ENCODE data around the gene RARA.

The RARA gene

DNA sequence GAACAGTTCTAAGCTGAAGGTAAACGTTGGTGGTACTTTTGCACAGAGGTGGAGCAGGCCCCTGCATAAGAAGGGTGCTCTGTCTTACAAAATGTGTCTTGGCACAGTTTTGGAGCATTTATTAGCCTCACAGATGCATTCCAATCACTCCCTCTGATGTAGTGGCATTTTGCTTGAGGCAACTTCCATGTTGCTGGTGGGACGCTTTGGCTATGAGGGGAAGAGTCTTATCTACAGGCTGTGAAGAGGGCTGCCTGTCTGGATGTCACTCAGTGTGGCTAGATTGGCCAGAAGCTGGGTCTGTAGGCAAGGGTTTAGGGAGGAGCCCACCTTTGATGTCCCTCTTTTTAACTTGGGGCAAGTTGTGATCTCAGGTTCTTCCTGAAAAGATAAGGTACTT lies 2.6 kb upstream of the RARA start:
- no peak for FAIRE-seq
- DNase-seq (ENCODE audit: insufficient read length, low spot score): no peak
- no peak for TF ChIP-seq POLR2A (IDR thresholded peaks at IDR 0.05; ENCODE audit: low read depth, low read length)

DNA sequence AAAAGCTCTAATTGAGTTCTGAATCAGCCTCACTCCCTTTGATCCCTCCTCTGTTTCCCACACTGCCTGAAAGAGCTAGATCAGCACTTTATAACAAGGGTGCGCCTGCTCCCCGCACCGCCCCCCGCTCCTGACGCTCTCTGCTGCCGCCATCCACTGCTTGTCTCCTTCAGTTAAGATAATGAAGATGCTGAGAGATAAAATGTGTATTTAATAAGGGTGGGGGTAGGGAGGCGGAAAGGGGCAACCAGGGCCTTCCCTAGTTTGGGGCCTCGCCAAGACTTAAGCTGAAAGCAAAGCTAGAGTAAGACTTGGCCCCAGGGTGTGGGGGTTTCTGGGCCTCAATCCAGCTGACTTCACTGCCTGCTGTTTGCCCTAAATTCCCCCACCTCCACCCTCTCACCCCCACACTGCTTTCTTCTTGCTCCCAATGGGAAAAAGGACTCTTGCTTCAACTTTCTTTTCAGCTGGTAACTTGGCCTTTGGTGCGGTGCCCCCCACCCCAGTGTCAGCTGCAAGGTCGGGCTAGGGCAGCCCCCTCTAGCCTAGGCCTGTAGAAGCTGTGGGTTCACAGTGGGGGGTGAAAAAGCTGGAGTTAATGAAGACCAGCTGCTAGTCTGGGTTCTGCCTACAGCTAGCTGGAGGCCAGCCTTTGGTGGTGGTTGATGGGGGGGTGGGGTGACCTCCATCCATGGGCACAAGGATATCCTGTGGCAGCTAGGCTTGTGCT lies 1.8 kb upstream of the RARA start:
- FAIRE-seq: no peak
- no peak for DNase-seq (ENCODE audit: insufficient read length, low spot score)
- TF ChIP-seq POLR2A (IDR thresholded peaks at IDR 0.05; ENCODE audit: low read depth, low read length): no peak

DNA sequence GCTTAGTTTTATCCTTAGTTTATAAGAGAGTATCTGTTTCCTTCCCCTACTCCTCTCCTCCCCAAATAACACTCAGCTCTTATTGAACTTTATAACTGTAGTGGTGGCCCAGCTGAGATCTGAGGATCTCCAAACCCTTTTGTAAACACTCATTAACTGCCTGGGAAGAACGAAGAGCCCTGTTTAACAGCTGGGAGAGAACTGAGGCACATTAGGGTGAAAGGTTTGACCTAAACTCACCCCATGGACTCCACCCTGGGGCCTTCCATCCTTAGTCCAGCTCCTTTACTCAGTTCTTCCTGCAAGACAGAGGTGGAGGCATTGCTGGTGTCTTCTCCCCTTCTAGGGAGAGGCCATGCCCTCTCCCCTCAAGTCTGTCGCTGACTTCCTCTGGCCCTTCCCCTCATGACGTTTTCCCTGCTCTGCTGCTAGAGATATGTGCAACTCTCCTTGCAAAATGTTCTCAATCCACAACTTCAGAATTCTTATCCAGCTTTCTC lies 1.2 kb upstream of the RARA start:
- no peak for DNase-seq (ENCODE audit: insufficient read length, low spot score)
- FAIRE-seq: no peak
- no peak for TF ChIP-seq POLR2A (IDR thresholded peaks at IDR 0.05; ENCODE audit: low read depth, low read length)

DNA sequence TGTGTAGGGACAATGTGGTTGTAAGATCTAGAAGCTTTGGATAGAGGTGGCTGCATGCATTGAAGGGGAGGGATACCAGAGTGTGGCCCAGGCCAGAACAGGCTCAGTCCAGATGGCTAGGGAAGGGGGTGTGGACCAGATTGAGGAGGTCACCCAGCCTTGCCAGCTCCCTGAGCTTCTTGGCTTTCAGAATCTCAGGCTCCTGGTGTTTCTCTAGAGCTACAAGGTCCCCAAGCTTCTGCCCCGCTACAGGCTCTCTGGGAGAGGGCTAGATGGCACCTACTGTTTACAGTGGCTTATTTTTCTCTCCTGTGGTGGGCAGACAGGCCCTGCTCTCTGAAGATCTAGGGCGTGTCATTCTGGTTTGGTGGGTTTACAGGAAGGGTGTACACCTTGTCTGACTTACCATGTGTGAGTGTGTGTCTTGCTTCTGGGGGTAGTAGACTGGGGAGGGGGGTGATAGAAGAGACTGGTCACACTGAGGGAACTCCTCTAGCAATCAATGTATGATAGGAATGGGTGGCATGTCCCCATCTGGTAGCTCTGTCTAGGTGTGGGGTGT lies 1.1 kb downstream of the RARA start:
- FAIRE-seq (no peak), DNase-seq (ENCODE audit: insufficient read length, low spot score) (no peak)
- TF ChIP-seq POLR2A (IDR thresholded peaks at IDR 0.05; ENCODE audit: low read depth, low read length): no peak

DNA sequence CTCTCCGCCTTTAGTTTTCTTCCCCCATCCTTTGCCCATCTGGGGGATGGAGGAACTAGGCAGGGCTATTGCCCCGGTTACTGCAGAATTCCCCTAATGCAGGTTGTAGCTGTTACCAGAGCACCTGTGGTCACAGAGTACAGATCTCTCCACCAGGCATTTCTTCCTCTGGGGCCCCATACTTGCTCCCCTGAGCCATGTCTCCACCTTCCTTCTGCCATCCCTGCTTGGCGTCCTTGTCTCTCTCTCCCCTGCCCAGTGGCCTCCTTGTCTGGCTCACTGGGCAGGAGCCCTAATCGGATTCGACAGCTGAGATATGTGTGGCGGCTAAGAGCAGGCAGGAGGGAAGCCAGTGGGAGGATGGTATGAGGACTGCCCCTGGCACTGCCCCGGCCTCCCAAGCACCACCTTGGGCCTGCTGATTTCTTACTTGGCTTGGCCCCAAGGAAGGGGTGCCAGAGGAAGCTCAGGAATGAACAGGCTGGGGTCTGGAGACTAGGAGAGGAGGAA lies 2.0 kb downstream of the RARA start:
- no peak for FAIRE-seq

DNA sequence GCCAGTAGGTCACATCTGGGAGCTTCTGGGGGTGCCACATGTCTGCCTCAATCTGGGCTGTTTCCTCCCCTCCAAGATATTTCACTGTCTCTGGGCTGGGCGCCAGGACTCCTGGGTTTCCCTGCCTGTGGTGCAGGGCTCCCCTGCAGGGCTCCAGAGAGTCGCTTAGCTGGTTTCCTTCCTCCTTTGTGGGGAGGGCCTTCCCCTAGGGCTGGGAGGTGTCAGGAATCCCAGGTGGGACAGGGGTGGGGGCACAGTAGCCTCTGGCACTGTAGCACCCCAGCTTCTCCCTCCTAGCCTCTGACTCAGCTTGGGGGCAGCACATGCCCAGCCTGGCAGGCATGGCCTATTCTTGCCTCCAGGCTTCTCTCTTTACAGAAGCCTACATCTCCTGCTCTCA lies 2.6 kb downstream of the RARA start:
- no peak for DNase-seq (ENCODE audit: insufficient read length, low spot score)
- TF ChIP-seq POLR2A (IDR thresholded peaks at IDR 0.05; ENCODE audit: low read depth, low read length): no peak
- FAIRE-seq: no peak

More for the DNA sequence above, 2.0 kb downstream of the RARA start:
- DNase-seq (ENCODE audit: insufficient read length, low spot score): no peak
- no peak for TF ChIP-seq POLR2A (IDR thresholded peaks at IDR 0.05; ENCODE audit: low read depth, low read length)

DNA sequence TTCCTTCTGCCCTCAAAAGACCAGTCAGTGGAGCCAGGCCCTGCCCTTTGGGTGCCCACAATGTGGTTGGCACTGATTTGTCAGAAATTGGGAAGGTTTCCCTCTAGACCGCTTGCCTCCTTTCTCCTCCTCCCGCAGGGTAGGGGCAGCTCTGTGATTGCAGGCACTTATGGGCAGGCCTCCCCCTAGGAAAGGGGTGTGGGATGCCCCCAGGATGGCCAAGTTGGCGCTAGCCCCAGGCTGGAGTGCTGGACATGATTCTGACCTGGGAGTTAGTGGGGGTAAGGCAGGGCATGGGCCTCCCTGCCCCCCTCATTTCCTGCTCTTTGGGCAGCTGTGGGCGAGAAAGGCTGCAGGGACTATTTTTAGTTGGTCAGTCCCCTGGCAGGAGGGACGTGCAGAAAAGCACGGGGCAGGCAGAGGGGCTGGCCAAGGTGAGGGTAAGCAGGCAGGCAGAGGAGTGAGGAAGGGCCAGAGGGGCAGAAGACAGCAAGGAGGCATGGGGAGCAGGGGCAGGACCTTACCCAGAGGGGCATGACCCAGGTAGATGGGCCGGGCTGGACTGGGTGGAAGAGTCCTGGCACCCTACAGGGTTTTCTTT lies 3.3 kb downstream of the RARA start:
- no peak for FAIRE-seq
- TF ChIP-seq POLR2A (IDR thresholded peaks at IDR 0.05; ENCODE audit: low read depth, low read length): peak; percentile 12; the same call in 1 of the 2 replicates
- no peak for DNase-seq (ENCODE audit: insufficient read length, low spot score)

DNA sequence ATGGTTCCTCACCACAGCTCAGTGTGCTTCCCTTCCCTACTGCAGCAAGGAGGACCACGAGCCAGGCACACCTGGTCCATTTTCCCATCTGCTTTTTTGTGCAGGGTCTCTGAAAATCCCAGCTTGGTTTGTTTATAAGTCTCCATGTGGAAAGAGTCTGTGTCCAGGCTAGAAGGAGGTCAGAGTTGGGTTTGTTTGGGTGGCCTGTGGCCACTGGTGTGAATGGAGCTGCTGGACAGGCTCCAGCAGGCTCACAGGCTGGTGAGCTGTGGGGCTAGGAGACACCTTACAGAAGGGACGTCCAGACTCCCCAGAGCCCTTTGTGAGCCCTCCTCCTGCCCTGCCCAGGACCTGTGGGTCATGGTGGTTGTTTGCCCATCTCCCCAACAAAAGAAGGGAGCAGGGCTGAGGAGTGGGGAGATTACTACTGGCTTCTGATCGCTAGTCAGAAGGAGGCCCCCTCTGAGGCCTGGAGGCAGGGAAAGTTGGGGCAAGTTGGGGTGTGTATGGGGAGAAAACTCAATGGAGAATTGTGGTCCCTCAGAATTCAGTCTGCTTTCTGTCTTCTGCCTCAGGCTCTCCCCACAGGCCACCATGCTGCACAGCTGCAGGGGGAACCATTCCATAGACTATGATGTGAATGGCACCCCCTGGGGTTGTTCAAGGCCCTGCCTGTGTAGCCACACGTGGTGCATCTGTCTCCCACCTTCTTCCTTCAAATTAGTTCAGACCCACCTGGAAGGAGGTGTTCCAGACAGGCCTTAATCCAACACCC lies 4.1 kb downstream of the RARA start:
- FAIRE-seq (no peak), DNase-seq (ENCODE audit: insufficient read length, low spot score) (no peak)
- no peak for TF ChIP-seq POLR2A (IDR thresholded peaks at IDR 0.05; ENCODE audit: low read depth, low read length)

DNA sequence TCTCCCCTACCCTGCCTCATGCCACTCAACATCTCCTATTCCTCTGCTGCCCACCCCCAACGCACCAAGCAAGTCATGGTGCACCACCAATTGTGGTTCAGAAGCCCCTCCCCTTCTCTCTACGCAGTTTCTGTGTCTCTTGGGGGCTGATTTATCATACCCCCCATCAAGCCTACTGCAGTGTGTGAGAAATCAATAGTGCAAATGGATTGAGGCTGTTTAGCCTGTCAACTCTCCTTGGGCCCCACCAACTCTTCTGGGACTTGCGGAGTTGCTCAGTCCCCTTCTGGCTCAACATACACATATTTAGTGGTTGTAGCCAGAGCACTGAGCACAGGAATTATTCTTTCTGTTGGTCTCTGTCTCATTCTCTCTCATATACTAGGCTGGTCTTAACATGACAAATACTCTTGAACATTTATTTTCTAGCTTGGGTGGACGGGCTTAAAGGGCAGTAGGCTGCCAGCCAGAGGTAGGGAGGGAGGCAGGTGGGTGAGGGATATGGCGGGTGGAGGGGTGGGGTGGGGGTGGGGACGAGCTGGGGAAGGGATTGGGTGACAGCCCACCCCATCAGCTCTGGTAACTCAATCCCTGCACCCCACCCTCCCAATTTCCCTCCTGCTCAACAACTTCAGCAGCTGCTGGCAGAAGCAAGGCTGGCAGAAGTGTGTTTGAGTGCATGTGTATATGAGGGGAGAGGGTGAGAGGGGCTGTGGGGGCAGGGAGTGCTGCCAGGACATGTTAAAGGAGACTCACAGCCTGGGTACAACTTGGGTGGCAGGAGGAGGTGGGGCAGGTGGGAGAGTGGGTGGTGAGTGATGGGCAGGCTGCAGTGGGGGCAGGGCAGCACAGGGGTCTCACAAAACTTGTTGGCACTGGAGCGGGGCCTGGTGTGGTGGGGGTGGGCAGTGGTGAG lies 4.9 kb downstream of the RARA start:
- FAIRE-seq (no peak), DNase-seq (ENCODE audit: insufficient read length, low spot score) (no peak)
- TF ChIP-seq POLR2A (IDR thresholded peaks at IDR 0.05; ENCODE audit: low read depth, low read length): no peak

DNA sequence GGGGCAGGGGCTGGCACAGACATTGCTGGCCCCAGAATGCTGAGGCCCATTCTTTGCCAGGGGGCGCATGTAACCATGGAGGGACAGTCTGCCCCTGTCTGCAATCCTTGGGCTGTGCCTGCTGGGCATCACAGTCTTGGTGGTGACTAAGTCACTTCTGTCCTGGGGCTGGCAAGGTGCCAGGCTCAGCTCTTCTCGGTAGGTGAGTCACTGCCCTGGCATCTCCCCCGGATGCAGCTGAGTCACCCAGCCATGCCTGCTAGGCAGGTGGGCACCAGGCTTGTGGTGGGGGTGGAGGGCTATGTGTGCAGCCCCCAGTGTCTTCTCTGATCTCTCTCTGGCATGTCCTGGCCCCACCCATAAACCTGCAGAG lies 5.6 kb downstream of the RARA start:
- DNase-seq (ENCODE audit: insufficient read length, low spot score) (peak; percentile 83), FAIRE-seq (no peak)
- TF ChIP-seq POLR2A (IDR thresholded peaks at IDR 0.05; ENCODE audit: low read depth, low read length): no peak

DNA sequence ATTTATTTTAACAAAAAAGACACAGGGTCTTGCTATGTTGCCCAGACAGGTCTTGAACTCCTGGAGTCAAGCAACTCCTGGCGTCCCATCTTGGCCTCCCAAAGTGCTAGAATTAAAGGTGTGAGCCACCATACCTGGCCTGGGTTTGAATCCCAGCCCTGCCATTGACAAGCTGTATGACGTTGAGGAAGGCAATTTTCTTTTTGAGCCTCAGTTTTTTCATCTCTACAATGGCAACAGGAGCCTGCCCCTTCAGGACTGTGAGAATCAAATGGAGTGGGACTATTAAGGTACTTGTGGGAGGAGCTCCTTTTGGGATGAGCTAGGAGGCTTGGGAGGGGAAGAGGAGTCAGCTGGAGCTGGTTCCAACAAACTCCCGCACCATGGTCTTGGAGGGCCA lies 6.2 kb downstream of the RARA start:
- TF ChIP-seq POLR2A (IDR thresholded peaks at IDR 0.05; ENCODE audit: low read depth, low read length): no peak
- DNase-seq (ENCODE audit: insufficient read length, low spot score): no peak
- FAIRE-seq: no peak

DNA sequence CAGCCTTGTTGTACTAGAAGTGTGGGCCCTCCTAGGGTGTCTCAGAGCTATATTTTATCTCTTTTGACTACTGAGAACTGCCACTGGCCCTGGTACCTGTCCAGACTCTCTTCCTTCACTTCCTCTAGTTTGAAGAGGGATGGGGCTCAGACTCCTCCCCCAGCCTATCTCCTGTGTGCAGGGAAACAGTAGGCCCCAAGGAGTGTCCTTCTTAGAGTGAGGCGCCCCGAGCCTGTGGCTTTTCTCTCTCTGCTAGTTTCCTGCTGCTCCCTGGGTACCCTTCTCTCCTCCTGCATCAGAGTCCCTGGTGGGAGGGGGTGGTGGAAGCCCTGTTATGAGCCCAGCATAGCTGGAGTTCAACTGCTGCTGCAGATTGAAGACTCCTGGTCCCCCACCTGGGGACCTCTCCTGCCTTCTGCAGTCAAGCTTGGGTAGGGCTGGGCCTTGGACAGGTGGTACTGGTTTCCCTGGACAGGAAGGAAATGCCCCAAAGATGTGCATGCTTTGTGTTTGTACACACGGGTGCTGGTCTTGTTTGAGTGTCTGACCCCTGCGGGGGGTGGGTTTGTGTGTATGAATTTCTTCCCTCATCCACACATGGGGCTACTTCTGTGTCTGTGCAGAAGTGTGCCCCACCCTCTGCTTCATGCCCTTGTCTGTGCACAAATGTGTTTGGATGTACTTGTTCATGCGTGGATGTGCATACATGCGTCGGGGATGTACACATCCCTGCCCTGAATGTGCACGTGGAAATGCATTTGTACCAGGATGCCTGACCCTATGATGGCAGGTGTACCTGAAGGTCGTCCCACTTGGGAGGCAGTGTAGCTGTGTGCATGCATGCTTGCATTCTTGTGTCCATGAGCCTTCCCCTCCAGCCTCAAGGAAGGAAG lies 6.9 kb downstream of the RARA start:
- no peak for FAIRE-seq
- no peak for DNase-seq (ENCODE audit: insufficient read length, low spot score)
- no peak for TF ChIP-seq POLR2A (IDR thresholded peaks at IDR 0.05; ENCODE audit: low read depth, low read length)
